ENCODE results near the gene AKAP13.

The AKAP13 gene

DNA sequence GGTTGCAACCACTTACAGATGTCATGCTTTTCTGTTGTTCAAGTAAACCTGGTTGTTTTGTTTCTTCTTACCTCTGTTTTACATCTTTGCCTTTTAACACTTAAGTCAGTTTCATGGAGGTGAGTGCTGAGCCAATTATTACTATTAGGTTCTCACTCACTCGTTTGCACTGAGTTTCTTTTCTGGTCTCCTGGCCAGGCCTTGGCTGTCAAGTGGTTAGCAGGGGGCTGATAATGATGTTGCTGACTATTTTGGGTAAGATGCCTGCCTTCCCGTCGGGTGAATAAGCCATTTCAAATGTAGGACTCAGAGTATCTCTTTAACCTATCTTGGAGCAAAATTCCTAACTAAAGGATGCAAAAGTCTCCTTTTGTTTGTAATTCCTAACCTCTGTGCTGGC lies 335.9 kb downstream of the AKAP13 start:
- TF ChIP-seq, protein P1, sequence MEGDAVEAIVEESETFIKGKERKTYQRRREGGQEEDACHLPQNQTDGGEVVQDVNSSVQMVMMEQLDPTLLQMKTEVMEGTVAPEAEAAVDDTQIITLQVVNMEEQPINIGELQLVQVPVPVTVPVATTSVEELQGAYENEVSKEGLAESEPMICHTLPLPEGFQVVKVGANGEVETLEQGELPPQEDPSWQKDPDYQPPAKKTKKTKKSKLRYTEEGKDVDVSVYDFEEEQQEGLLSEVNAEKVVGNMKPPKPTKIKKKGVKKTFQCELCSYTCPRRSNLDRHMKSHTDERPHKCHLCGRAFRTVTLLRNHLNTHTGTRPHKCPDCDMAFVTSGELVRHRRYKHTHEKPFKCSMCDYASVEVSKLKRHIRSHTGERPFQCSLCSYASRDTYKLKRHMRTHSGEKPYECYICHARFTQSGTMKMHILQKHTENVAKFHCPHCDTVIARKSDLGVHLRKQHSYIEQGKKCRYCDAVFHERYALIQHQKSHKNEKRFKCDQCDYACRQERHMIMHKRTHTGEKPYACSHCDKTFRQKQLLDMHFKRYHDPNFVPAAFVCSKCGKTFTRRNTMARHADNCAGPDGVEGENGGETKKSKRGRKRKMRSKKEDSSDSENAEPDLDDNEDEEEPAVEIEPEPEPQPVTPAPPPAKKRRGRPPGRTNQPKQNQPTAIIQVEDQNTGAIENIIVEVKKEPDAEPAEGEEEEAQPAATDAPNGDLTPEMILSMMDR (IDR thresholded peaks at IDR 0.05) = no peak

DNA sequence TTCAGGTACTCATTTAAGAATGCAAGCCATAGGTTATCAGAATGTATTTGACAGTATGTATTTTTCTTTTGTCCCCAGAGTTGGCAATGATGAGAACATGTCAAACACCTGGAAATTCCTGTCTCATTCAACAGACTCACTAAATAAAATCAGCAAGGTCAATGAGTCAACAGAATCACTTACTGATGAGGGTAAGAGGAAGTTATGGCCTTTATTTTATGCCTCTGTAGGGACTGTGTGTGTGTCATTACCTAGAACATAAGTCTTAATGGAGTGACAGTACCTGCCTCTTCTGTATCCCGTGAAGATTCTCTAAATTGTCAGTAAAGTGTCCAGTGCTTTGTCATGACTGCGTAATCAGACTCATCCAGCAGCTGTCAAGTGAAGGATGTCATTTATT lies 336.8 kb downstream of the AKAP13 start:
- TF ChIP-seq, protein P1 (IDR thresholded peaks at IDR 0.05) = no peak

DNA sequence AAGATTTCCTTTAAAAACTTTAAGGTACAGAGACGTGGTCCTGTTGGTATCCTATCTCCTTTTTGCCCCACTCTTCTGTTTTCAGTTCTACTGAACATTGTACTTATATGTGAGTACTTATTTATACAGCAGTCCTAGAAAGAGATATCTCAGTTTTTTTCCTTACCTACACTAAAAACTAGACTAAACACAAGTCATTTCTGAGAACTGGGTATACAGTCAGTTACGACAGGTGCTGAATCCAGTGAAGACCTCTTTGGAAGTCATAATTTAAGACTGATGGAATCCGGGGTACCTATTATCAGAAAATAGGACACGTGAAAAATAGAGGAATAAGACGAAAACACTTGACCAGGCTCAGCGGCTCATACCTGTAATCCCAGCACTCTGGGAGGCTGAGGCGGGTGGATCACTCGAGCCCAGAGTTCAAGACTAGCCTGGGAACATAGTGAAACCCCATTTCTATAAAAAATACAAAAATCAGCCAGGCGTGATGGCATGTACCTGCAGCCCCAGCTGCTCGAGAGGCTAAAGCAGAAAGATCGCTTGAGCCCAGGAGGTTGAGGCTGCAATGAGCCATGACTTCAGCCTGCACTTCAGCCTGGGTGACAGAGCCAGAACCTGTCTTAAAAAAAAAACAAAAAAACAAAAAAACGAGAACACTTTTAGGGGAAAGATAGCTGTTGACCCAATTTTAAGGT lies 338.0 kb downstream of the AKAP13 start:
- TF ChIP-seq, protein P1 (IDR thresholded peaks at IDR 0.05) = no peak

DNA sequence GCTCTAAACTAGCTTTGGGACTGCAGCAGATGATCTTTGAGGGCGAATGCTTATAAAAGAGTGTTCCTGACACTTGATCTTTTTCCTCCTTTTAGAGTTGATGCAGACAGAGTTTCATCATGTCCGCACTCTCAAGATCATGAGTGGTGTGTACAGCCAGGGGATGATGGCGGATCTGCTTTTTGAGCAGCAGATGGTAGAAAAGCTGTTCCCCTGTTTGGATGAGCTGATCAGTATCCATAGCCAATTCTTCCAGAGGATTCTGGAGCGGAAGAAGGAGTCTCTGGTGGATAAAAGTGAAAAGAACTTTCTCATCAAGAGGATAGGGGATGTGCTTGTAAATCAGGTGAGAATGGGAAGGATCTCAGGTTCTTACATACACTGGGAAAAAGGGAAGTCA lies 338.6 kb downstream of the AKAP13 start:
- TF ChIP-seq, protein P1 (IDR thresholded peaks at IDR 0.05) = no peak

DNA sequence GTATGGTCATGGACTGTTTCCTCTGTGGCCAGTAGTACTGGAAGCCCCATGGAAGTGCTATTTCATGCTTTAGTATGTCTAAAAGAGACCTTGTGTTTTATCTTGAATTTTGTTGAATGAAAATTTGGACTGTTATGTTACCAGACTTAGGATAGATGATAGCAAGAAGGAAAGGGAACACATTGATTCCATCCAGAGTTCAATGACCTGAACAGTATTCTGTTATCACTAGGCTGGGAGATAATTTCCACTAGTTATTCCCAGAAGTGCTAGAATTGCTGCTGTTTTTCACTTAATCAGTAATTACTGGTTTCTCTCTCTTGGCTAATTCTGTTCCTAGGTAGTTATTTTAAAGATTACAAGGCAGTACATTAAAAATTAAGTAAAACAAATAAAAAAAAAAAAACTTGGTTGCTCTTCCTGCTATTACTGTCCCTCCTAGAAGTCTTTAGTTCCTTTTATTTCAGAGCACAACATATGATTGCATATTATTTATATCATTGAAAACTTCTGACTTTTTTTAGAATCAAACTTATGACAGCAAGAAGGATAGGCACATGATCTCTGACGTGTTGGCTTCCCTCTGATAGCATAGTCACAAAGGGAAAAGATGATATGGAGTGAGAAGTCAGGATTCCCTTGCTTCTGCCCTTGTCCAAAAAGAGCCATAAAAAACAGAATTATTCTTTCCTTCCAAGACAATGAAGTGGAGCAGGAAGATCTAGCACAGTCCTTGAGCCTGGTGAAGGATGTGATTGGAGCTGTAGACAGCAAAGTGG lies 342.2 kb downstream of the AKAP13 start:
- TF ChIP-seq, protein P1 (IDR thresholded peaks at IDR 0.05) = no peak

DNA sequence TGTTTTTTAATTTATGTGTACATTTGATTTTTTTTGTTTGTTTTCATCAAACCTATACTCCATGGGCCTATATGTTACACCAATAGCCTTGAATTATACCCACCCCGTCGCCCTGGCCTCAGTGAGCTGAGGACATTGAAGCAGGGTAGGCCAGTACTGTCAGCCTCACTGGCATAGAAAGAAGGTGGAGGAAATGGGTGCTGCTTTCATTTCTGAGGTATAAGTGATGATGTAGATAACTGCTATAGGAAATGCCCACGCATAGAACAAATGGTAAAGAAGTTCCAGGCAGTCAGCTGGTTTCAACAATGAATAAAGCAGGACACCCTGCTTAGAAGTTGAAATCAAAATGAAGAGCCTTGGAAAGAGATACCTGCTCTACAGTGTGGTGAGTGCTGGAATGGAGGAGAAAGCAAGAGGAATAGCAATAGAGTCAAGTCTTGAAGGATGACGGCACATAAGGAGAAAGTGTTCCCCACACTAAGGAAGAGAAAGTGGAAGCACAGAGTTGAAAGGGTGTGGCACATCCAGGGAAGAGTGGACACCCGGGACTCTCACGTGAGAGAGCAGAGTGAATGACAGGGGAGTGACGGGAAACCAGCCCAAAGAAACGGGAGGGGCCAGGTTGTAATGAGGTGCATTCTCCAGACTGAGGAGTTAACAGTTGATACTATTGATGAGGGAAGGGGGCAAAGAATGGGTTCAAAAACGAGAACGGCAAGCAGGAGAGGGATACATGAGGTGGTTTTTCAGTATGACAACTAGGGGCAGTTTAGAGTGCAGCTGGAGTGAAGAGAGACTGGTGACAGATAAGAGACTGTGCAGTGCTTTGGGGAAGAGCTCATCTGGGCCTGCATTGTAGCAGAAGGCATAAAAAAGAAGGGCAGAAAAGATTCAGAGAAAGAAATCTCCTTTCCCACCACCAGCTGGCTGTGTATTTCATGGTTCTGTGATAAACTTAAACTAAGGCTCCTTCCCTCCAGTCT lies 343.9 kb downstream of the AKAP13 start:
- TF ChIP-seq, protein P1 (IDR thresholded peaks at IDR 0.05) = no peak

DNA sequence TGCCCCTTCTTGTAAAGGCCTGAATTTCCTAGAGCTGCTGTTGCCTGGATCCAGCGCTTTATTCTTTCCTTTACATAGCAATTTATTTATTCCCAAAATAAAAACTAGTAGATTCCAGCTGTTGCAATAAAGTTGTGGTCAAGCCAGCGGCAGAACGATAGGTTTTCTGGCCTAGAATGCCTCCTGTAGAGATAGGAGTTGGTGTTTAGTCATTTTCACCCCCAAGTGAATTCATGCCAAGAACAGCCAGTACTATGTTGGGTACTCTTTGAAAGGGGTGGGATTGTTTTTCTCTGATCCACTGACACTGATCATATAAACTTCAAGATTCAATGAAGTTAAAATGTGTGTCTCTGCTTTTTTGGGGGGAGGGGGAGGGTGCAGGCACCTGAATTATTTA lies 344.6 kb downstream of the AKAP13 start:
- TF ChIP-seq, protein P1 (IDR thresholded peaks at IDR 0.05) = no peak
